Rectal smooth muscle tissue (tissue), 1 donor: ENCODE measurements around the gene RAP2B.

Experiments used
- H3K27ac ChIP-seq: one replicate; pipeline ENCODE4 v1.7.0; 2013; ENCODE audit warnings: low read depth, low read length, inconsistent platforms
- H3K27me3 ChIP-seq: one replicate; pipeline ENCODE4 v1.7.0; 2013; ENCODE audit warnings: low read length; ENCODE audit not compliant: control insufficient read depth, insufficient read depth
- H3K36me3 ChIP-seq: one replicate; pipeline ENCODE4 v1.7.0; 2013; ENCODE audit warnings: low read length; ENCODE audit not compliant: control insufficient read depth, insufficient read depth
- H3K4me1 ChIP-seq: one replicate; pipeline ENCODE4 v1.7.0; 2013; ENCODE audit warnings: low read length; ENCODE audit not compliant: control insufficient read depth, insufficient read depth
- H3K4me3 ChIP-seq: one replicate; pipeline ENCODE4 v1.7.0; 2013; ENCODE audit warnings: low read length
- H3K9ac ChIP-seq: one replicate; pipeline ENCODE4 v1.7.0; 2013; ENCODE audit warnings: low read length

RAP2B gene

GRCh38 chr3:153163393-153163724 lies 1.3 kb downstream of the RAP2B start:
- Histone ChIP-seq H3K9ac (no peak overlapping the region), H3K36me3 (no peaks in the 10 kb centered on the region), H3K4me1 (peaks cover 6% of the 10 kb centered on the region), H3K27ac (peak overlapping the region; percentile 91), H3K4me3 (peak overlapping the region; percentile 78), H3K27me3 (no peaks in the 10 kb centered on the region)

- no peak overlapping the region for H3K27ac ChIP-seq
- H3K9ac ChIP-seq: no peak overlapping the region
- peaks cover 6% of the 10 kb centered on the region for H3K4me1 ChIP-seq
- peak overlapping the region; percentile 78 for H3K4me3 ChIP-seq
- no peaks in the 10 kb centered on the region for H3K36me3 ChIP-seq
- H3K27me3 ChIP-seq: no peaks in the 10 kb centered on the region
These were observed 1.9 kb downstream of the RAP2B start for GRCh38 chr3:153163756-153164550.

- Histone ChIP-seq H3K4me1 (peaks cover 6% of the 10 kb centered on the region), H3K27me3 (no peaks in the 10 kb centered on the region), H3K27ac (no peak overlapping the region), H3K4me3 (peak overlapping the region; percentile 37), H3K9ac (no peak overlapping the region), H3K36me3 (no peaks in the 10 kb centered on the region)
These were observed 3.2 kb downstream of the RAP2B start for GRCh38 chr3:153165261-153165681.

DNA sequence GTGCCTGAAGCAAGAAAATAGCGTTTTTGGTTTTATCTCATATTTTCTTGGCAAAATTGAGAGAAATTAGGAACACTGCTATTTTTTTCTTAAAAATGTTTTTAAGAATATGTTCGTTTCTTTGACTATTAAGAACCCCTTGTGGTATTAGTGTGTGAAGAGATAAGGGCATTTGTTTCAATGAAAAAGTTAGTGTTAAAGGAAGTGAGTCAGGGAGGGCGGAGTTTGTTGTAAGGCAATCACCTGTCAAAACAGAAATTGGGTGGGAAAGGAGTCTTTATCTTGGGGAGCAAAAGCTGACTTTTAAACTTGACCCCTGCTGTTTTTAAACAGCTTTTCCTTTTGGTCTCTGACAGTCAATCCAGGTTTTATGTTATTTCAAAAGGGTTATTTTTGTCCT lies 4.2 kb downstream of the RAP2B start:
- Histone ChIP-seq H3K36me3 (no peaks in the 10 kb centered on the region), H3K9ac (no peak overlapping the region), H3K27ac (no peak overlapping the region), H3K27me3 (no peaks in the 10 kb centered on the region), H3K4me3 (no peak overlapping the region), H3K4me1 (peaks cover 6% of the 10 kb centered on the region)

- Histone ChIP-seq H3K4me1 (peaks cover 6% of the 10 kb centered on the region), H3K9ac (no peak overlapping the region), H3K4me3 (no peak overlapping the region)
These were observed 4.8 kb downstream of the RAP2B start for GRCh38 chr3:153166796-153167195.

GRCh38 chr3:153169793-153170383 lies 7.9 kb downstream of the RAP2B start:
- Histone ChIP-seq H3K4me3 (no peak overlapping the region), H3K4me1 (peaks cover 4% of the 10 kb centered on the region), H3K27ac (no peak overlapping the region), H3K27me3 (no peaks in the 10 kb centered on the region), H3K9ac (no peak overlapping the region), H3K36me3 (no peaks in the 10 kb centered on the region)

More at GRCh38 chr3:153166796-153167195, 4.8 kb downstream of the RAP2B start:
- Histone ChIP-seq H3K27me3 (no peaks in the 10 kb centered on the region), H3K36me3 (no peaks in the 10 kb centered on the region), H3K27ac (no peak overlapping the region)

GRCh38 chr3:153171256-153171655 lies 9.2 kb downstream of the RAP2B start:
- no peak overlapping the region for H3K4me3 ChIP-seq
- no peak overlapping the region for H3K27ac ChIP-seq

GRCh38 chr3:153171918-153172317 lies 9.9 kb downstream of the RAP2B start:
- H3K27ac ChIP-seq: no peak overlapping the region
- H3K9ac ChIP-seq: no peak overlapping the region
- H3K4me1 ChIP-seq: no peaks in the 10 kb centered on the region
- no peak overlapping the region for H3K4me3 ChIP-seq
- H3K36me3 ChIP-seq: no peaks in the 10 kb centered on the region
- no peaks in the 10 kb centered on the region for H3K27me3 ChIP-seq

More at GRCh38 chr3:153171256-153171655, 9.2 kb downstream of the RAP2B start:
- no peaks in the 10 kb centered on the region for H3K27me3 ChIP-seq
- no peak overlapping the region for H3K9ac ChIP-seq
- no peaks in the 10 kb centered on the region for H3K36me3 ChIP-seq
- no peaks in the 10 kb centered on the region for H3K4me1 ChIP-seq

GRCh38 chr3:153172796-153173757 lies 11.1 kb downstream of the RAP2B start:
- Histone ChIP-seq H3K4me3 (no peak overlapping the region), H3K27me3 (no peaks in the 10 kb centered on the region), H3K9ac (no peak overlapping the region), H3K4me1 (no peaks in the 10 kb centered on the region), H3K27ac (no peak overlapping the region), H3K36me3 (no peaks in the 10 kb centered on the region)

DNA sequence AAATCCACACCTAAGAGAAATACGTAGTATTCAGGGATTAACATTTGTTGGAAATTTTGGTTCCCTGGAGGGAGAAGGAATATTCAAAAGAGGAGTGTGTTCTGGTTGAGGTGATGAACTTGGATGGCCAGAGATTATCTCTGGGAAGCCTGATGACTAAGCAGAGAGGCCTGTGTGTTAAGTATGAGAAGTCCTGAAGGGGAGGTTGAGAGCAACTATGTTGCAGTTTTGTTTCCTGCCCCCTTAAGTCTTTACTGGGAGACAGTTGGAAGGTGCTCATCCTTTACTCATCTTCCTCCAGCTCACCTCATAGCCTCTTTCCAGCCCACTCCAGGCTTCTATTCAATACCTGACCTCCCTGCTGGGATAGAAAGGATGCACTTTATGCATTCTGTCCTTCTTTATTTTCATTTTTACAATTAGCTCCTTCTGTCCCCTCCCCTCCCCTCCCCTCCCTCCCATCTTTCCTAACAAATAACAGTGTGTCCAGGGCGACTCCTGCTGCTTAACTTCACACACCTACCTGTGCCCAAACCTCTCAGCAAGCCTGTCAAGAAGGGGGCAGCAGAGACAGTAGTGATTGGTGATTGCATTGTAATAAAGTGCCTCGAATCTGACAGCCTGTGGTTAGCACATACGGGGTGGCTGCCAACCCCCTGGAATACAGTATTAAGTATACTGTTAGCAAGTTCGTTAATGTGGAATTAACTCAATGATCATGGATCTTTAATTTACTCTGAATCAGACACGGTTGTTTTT lies 11.9 kb downstream of the RAP2B start:
- H3K27me3 ChIP-seq: no peaks in the 10 kb centered on the region
- no peak overlapping the region for H3K27ac ChIP-seq
- H3K4me3 ChIP-seq: no peak overlapping the region
- no peaks in the 10 kb centered on the region for H3K36me3 ChIP-seq
- H3K4me1 ChIP-seq: no peaks in the 10 kb centered on the region
- no peak overlapping the region for H3K9ac ChIP-seq

- no peaks in the 10 kb centered on the region for H3K4me1 ChIP-seq
- no peaks in the 10 kb centered on the region for H3K27me3 ChIP-seq
- H3K36me3 ChIP-seq: no peaks in the 10 kb centered on the region
- no peak overlapping the region for H3K4me3 ChIP-seq
- H3K27ac ChIP-seq: no peak overlapping the region
- H3K9ac ChIP-seq: no peak overlapping the region
These were observed 14.2 kb downstream of the RAP2B start for GRCh38 chr3:153176197-153176596.
